Amygdala (tissue), 56 donors: ENCODE measurements around the gene METTL4.
"Not testable (repeated sequence)": the region's sequence is repeated elsewhere in the genome, so short reads cannot be mapped to it uniquely, and the experiment has no call there.

Experiments used
- DNase-seq, 56 donors: peaks; one replicate each; lab custom pipeline; 2025; lab: John Stamatoyannopoulos, UW

Gene METTL4

GRCh38 chr18:2568129-2568528 lies 3.2 kb downstream of the METTL4 start:
- no peak for DNase-seq

- DNase-seq, result no peak
Measured at GRCh38 chr18:2564373-2564772, 6.9 kb downstream of the METTL4 start.

- DNase-seq, result no peak
Measured at GRCh38 chr18:2559249-2559648, 12.1 kb downstream of the METTL4 start.

GRCh38 chr18:2557536-2557935 lies 13.8 kb downstream of the METTL4 start:
- DNase-seq, result no peak

GRCh38 chr18:2555895-2556294 lies 15.4 kb downstream of the METTL4 start:
- DNase-seq, result no peak

- no peak for DNase-seq
Measured at GRCh38 chr18:2554696-2555095, 16.6 kb downstream of the METTL4 start.

GRCh38 chr18:2551425-2551824 lies 19.9 kb downstream of the METTL4 start:
- DNase-seq, result no peak

GRCh38 chr18:2549462-2549861 lies 21.8 kb downstream of the METTL4 start:
- no peak for DNase-seq

GRCh38 chr18:2547477-2548087 lies 23.7 kb downstream of the METTL4 start:
- DNase-seq, result peak in 1 of 56 donors; percentile 34

GRCh38 chr18:2545155-2545554 lies 26.1 kb downstream of the METTL4 start:
- no peak for DNase-seq

GRCh38 chr18:2541925-2542563 lies 29.3 kb downstream of the METTL4 start:
- DNase-seq, result not testable (repeated sequence)

GRCh38 chr18:2540575-2540974 lies 30.7 kb downstream of the METTL4 start:
- no peak for DNase-seq

GRCh38 chr18:2538844-2539243 lies 32.5 kb downstream of the METTL4 start:
- no peak for DNase-seq

GRCh38 chr18:2538236-2538635 lies 33.1 kb downstream of the METTL4 start:
- DNase-seq, result peak in 12 of 56 donors; percentile 1 to 46 (median 8)

GRCh38 chr18:2537296-2537695 lies 34.0 kb downstream of the METTL4 start:
- DNase-seq, result no peak

GRCh38 chr18:2536493-2536892 lies 34.8 kb downstream of the METTL4 start:
- no peak for DNase-seq

GRCh38 chr18:2536063-2536462 lies 35.2 kb downstream of the METTL4 start:
- DNase-seq, result no peak

- DNase-seq, result no peak
Measured at GRCh38 chr18:2535419-2535910, 35.8 kb downstream of the METTL4 start.

GRCh38 chr18:2534906-2535305 lies 36.4 kb downstream of the METTL4 start:
- DNase-seq, result no peak

- no peak for DNase-seq
Measured at GRCh38 chr18:2532797-2533196, 38.5 kb downstream of the METTL4 start.

- no peak for DNase-seq
Measured at GRCh38 chr18:2531751-2532150, 39.6 kb downstream of the METTL4 start.

- no peak for DNase-seq
Measured at GRCh38 chr18:2529154-2529553, 42.2 kb downstream of the METTL4 start.
